HG03159 (cell line): ENCODE data around the gene SEMA3A.

Experiments used
- ATAC-seq: cut with Tn5 transposase; IDR thresholded peaks from one replicate; pipeline ENCODE4 v1.9.1; 2021; ENCODE audit warnings: mild to moderate bottlenecking, moderate library complexity; ENCODE audit not compliant: unreplicated experiment

The SEMA3A gene

GRCh38 chr7:83946801-83947200, 247.8 kb downstream of the SEMA3A start:
- ATAC-seq: no peak

DNA sequence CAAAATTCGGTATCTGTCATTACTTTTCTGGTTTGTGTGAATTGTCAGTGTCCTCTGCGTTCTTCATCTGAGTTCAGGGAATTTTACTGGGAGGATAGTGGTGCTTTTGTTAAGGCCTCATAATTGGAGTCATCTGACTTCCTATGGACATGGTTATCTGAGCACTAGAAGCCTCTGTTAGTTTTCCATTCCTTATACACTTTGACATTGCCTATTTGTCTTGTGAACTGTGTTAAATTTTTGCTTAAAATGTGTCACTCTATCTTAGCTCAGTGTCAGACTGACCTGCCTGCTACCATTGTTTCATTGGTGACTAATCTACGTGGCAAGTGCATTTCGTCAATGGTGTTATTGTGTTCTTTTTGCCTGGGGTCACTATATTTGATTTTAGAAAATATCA, 253.3 kb downstream of the SEMA3A start:
- ATAC-seq: no peak

DNA sequence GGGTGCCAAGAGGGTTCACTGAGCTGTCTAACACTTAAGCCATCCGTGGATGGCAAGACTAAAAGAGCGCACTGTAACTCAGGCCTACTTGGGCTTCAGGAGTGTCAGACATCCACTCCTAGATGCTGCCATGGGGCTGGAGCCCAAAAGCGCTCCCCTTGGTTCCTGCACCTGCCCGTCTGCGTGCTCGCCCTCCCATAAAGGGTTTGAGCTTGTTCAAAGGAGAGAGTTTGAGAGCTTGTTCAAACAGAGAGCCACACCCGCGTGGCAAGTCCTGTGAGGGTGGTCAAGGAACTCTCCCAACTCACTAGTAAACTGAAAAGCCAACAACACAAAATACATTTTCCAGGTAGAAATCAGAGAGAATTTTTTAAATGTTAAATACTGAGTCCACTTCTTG, 256.7 kb downstream of the SEMA3A start:
- no peak for ATAC-seq

GRCh38 chr7:83936056-83936708, 258.4 kb downstream of the SEMA3A start:
- peak; percentile 70 for ATAC-seq

- ATAC-seq: no peak
Measured at GRCh38 chr7:83934118-83934734, 260.4 kb downstream of the SEMA3A start.

GRCh38 chr7:83931968-83932367, 262.6 kb downstream of the SEMA3A start:
- no peak for ATAC-seq

GRCh38 chr7:83930262-83930661, 264.3 kb downstream of the SEMA3A start:
- no peak for ATAC-seq

GRCh38 chr7:83925860-83926259, 268.7 kb downstream of the SEMA3A start:
- ATAC-seq: peak; percentile 61

- ATAC-seq: no peak
Measured at GRCh38 chr7:83921941-83922607, 272.5 kb downstream of the SEMA3A start.

GRCh38 chr7:83921271-83921940, 273.2 kb downstream of the SEMA3A start:
- no peak for ATAC-seq

DNA sequence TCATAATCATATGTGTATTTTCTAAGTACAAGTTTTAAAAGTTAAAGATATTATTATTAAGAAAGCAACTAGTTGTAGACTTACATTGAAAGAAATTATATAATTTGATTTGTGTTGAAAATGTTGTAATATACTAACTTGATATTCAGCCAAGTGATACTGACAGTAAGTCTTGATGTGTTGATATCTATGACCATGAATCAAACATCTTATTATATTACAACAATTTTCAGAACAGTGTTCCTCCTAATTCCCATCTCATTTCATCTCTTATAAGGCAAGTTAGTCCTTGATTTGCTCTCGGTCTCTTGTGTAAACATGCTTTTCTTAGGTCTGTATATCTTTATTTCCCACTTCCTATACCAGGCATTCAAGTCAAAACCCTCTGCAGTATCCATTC, 276.4 kb downstream of the SEMA3A start:
- ATAC-seq: no peak

GRCh38 chr7:83913174-83913573, 281.4 kb downstream of the SEMA3A start:
- ATAC-seq: no peak

- ATAC-seq: no peak
Measured at GRCh38 chr7:83908526-83908925, 286.1 kb downstream of the SEMA3A start.
